IPS DF 4.7 (cell line): Measurements from ENCODE around the gene RNF146.
"Not testable (repeated sequence)": the region's sequence is repeated elsewhere in the genome, so short reads cannot be mapped to it uniquely, and the experiment has no call there.

Experiments used
- DNase-seq: peaks from one replicate; pipeline ENCODE4 v3.0.0-alpha.2; 2013; ENCODE audit warnings: low spot score; ENCODE audit errors: extremely low read depth

The RNF146 gene

GRCh38 chr6:127282184-127282583 lies 15.5 kb downstream of the RNF146 start:
- DNase-seq, result no peak

- no peak for DNase-seq
Observed at GRCh38 chr6:127288705-127289104, 22.0 kb downstream of the RNF146 start.

- no peak for DNase-seq
Observed at GRCh38 chr6:127289934-127290333, 23.3 kb downstream of the RNF146 start.

- no peak for DNase-seq
Observed at GRCh38 chr6:127290391-127291265, 24.0 kb downstream of the RNF146 start.

- no peak for DNase-seq
Observed at GRCh38 chr6:127291495-127291894, 24.8 kb downstream of the RNF146 start.

GRCh38 chr6:127297502-127298070 lies 30.9 kb downstream of the RNF146 start:
- no peak for DNase-seq

GRCh38 chr6:127298475-127298874 lies 31.8 kb downstream of the RNF146 start:
- no peak for DNase-seq

- no peak for DNase-seq
Observed at GRCh38 chr6:127299522-127300240, 33.0 kb downstream of the RNF146 start.

- DNase-seq, result no peak
Observed at GRCh38 chr6:127300411-127300810, 33.7 kb downstream of the RNF146 start.

GRCh38 chr6:127301199-127301700 lies 34.6 kb downstream of the RNF146 start:
- DNase-seq, result no peak

GRCh38 chr6:127302728-127303660 lies 36.3 kb downstream of the RNF146 start:
- no peak for DNase-seq

GRCh38 chr6:127303917-127304316 lies 37.3 kb downstream of the RNF146 start:
- DNase-seq, result no peak

- DNase-seq, result no peak
Observed at GRCh38 chr6:127305741-127306140, 39.1 kb downstream of the RNF146 start.

GRCh38 chr6:127317388-127318128 lies 50.9 kb downstream of the RNF146 start:
- DNase-seq, result no peak

GRCh38 chr6:127319686-127320085 lies 53.0 kb downstream of the RNF146 start:
- DNase-seq, result no peak

- no peak for DNase-seq
Observed at GRCh38 chr6:127328043-127328609, 61.5 kb downstream of the RNF146 start.

GRCh38 chr6:127331256-127331655 lies 64.6 kb downstream of the RNF146 start:
- not testable (repeated sequence) for DNase-seq

- DNase-seq, result no peak
Observed at GRCh38 chr6:127332383-127332961, 65.8 kb downstream of the RNF146 start.
